ENCODE data around the gene SUSD4. TPM values are rescaled to one million over a fixed set of nuclear protein-coding genes. Genes with fewer than 3 reads are reported as not detected.

The SUSD4 gene
- total and polyA plus RNA-seq, 2 donors (not counting 3 experiments of a cell fraction or from before 2014, with no cell fraction given) = not detected

DNA sequence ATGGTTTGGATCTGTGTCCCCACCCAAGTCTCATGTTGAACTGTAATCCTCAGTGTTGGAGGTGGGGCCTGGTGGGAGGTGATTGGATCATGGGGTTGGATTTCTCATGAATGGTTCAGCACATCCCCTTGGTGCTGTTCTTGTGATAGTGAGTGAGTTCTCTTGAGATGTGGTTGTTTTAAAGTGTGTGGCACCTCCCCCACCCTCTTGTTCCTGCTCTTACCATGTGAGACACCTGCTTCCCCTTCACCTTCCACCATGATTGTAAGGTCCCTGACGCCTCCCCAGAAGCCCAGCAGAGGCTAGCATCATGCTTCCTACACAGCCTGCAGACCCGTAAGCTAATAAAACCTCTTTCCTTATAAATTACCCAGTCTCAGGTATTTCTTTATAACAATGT is 55.8 kb downstream of the SUSD4 start:
- intact Hi-C loops (cut with micrococcal nuclease) (no loop called here), dilution Hi-C loops (cut with MboI; ENCODE audit: extremely low pct_ligation_motif_present, low sequenced_read_pairs) (no loop called here)
- Histone ChIP-seq H3K9me1 (replicated peaks; ENCODE audit: control insufficient read depth, extremely low read depth, insufficient read depth, low read length) (no peaks in the 10 kb centered on the region), H3K4me2 (ENCODE audit: insufficient read depth, low read length) (no peak overlapping the region), H3K4me3 (replicated peaks in 1 of 3; ENCODE audit: insufficient read depth in 1 of 3, low read depth in 1 of 3, low read length in 3 of 3) (no peak overlapping the region), H4K20me1 (replicated peaks; ENCODE audit: control insufficient read depth, extremely low read depth, insufficient read depth, low read length) (no peaks in the 10 kb centered on the region), H3K79me2 (ENCODE audit: control insufficient read depth, insufficient read depth, low read length) (no peaks in the 10 kb centered on the region), H3K9me3 (replicated peaks; ENCODE audit: control insufficient read depth, insufficient read depth, low read length) (no peaks in the 10 kb centered on the region), H3K9ac (replicated peaks; ENCODE audit: extremely low read depth, insufficient read depth, low read length) (no peak overlapping the region), H3K27ac (ENCODE audit: insufficient read depth, low read depth, low read length) (no peak overlapping the region), H3K27me3 (ENCODE audit: control insufficient read depth in 2 of 2, insufficient read depth in 2 of 2, low read length in 2 of 2) (no peaks in the 10 kb centered on the region), H2AFZ (ENCODE audit: low read depth, low read length) (no peak overlapping the region), H3K4me1 (ENCODE audit: control insufficient read depth, extremely low read depth, insufficient read depth, low read length) (no peaks in the 10 kb centered on the region), H3K36me3 (ENCODE audit: control insufficient read depth in 2 of 2, extremely low read depth in 1 of 2, insufficient read depth in 2 of 2, low read length in 2 of 2) (no peaks in the 10 kb centered on the region)
- DNase-seq (ENCODE audit: low read depth, low spot score) (no peak), FAIRE-seq (no peak)
- BruUV-seq (replicated peaks) = no TSS peak
- ChIA-PET POLR2A (no interaction called here), CTCF (no interaction called here)
- TF ChIP-seq, protein P1, sequence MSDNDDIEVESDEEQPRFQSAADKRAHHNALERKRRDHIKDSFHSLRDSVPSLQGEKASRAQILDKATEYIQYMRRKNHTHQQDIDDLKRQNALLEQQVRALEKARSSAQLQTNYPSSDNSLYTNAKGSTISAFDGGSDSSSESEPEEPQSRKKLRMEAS (IDR thresholded peaks at IDR 0.05; ENCODE audit: insufficient read depth, insufficient read length) = no peak
- TF ChIP-seq POLR2A (IDR thresholded peaks at IDR 0.05; ENCODE audit: low read depth, low read length) (no peak), GATA2 (IDR thresholded peaks at IDR 0.05; ENCODE audit: insufficient read depth, insufficient read length, low read depth, low read length) (no peak), JUN (IDR thresholded peaks at IDR 0.05; ENCODE audit: borderline replicate concordance, insufficient read depth, insufficient read length, low read depth) (no peak), FOS (IDR thresholded peaks at IDR 0.05; ENCODE audit: borderline replicate concordance, insufficient read depth, low read length) (no peak), POLR2AphosphoS5 (IDR thresholded peaks at IDR 0.05; ENCODE audit: insufficient read depth, low read depth, low read length) (no peak), EZH2 (IDR thresholded peaks at IDR 0.05; ENCODE audit: borderline replicate concordance, low read depth, low read length, severe bottlenecking) (no peak), MYC (IDR thresholded peaks at IDR 0.05; ENCODE audit: low read depth, low read length) (no peak)
- TF ChIP-seq, protein P2, sequence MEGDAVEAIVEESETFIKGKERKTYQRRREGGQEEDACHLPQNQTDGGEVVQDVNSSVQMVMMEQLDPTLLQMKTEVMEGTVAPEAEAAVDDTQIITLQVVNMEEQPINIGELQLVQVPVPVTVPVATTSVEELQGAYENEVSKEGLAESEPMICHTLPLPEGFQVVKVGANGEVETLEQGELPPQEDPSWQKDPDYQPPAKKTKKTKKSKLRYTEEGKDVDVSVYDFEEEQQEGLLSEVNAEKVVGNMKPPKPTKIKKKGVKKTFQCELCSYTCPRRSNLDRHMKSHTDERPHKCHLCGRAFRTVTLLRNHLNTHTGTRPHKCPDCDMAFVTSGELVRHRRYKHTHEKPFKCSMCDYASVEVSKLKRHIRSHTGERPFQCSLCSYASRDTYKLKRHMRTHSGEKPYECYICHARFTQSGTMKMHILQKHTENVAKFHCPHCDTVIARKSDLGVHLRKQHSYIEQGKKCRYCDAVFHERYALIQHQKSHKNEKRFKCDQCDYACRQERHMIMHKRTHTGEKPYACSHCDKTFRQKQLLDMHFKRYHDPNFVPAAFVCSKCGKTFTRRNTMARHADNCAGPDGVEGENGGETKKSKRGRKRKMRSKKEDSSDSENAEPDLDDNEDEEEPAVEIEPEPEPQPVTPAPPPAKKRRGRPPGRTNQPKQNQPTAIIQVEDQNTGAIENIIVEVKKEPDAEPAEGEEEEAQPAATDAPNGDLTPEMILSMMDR (IDR thresholded peaks at IDR 0.05; ENCODE audit: extremely low read depth in 1 of 2, insufficient read depth in 1 of 2, low read depth in 1 of 2, low read length in 2 of 2) = no peak
